Prostate gland (tissue), 2 donors: ENCODE measurements around the gene POFUT2. TPM values are rescaled to one million over a fixed set of nuclear protein-coding genes. Genes with fewer than 3 reads are reported as not detected.

Experiments
- DNase-seq: peaks from one replicate; pipeline ENCODE4 v3.0.0-alpha.2; 2019; ENCODE audit warnings: low spot score
- H3K27ac ChIP-seq, 2 donors: fragments of 200-600 bp; sonication (generic); 2 replicates each; pipeline ENCODE4 v1.5.1; 2017 to 2019
- H3K27me3 ChIP-seq: fragments of 200-600 bp; sonication (generic); replicated peaks from 2 replicates; pipeline ENCODE4 v1.5.1; 2019; ENCODE audit not compliant: insufficient read depth
- H3K36me3 ChIP-seq, 2 donors: fragments of 200-600 bp; sonication (generic); 1 replicate in 1 of 2; 2 replicates in 1 of 2; pipeline versions ENCODE4 v1.5.1 to v1.8.1; 2017 to 2019
- H3K4me1 ChIP-seq: fragments of 200-600 bp; sonication (generic); replicated peaks from 2 replicates; pipeline ENCODE4 v1.5.1; 2019
- H3K4me3 ChIP-seq, 2 donors: fragments of 200-600 bp; sonication (generic); 2 replicates each; pipeline ENCODE4 v1.5.1; 2017 to 2019
- H3K9me3 ChIP-seq: fragments of 200-600 bp; sonication (generic); 2 replicates; pipeline ENCODE4 v1.5.1; 2017
- POLR2A ChIP-seq: fragments of 450-650 bp; IDR thresholded peaks from one replicate; pipeline ENCODE4 v1.6.1; 2016; ENCODE audit warnings: antibody characterized with exemption, mild to moderate bottlenecking
- POLR2AphosphoS5 ChIP-seq: sonication (generic); formaldehyde crosslinking; IDR thresholded peaks from one replicate; pipeline ENCODE4 v1.6.1; 2017; ENCODE audit warnings: antibody characterized with exemption
- WGBS: methylation state at CpG from one replicate; pipeline ENCODE4 v1.1.5; 2018; 5-methylcytosine and 5-hydroxymethylcytosine counted together
- intact Hi-C: fragments of 100-400 bp; cut with DNase I; formaldehyde crosslinking; loops from one replicate; pipeline ENCODE4 v1.14.2; 2022
- total RNA-seq, 2 donors: library from RNA; depleted of rRNA; stranded (reverse); fragments of >200 nt; gene quantifications; one replicate each; pipeline ENCODE4 v1.1.0, GENCODE V29; 2016
- TF ChIP-seq, protein P1 (sequence below), 4 experiments: fragments of 200-600 bp in 2 of 4; fragments of 450-650 bp in 2 of 4; sonication (generic) in 2 of 4; IDR thresholded peaks; 1 replicate in 3 of 4; 2 replicates in 1 of 4; pipeline ENCODE4 v1.5.1; 2016 to 2019; ENCODE audit warnings: antibody characterized with exemption in 4 of 4, mild to moderate bottlenecking in 2 of 4, moderate library complexity in 2 of 4

Gene POFUT2
- total RNA-seq, 2 donors from 2014 or later: 20.2 to 52.4 TPM

DNA sequence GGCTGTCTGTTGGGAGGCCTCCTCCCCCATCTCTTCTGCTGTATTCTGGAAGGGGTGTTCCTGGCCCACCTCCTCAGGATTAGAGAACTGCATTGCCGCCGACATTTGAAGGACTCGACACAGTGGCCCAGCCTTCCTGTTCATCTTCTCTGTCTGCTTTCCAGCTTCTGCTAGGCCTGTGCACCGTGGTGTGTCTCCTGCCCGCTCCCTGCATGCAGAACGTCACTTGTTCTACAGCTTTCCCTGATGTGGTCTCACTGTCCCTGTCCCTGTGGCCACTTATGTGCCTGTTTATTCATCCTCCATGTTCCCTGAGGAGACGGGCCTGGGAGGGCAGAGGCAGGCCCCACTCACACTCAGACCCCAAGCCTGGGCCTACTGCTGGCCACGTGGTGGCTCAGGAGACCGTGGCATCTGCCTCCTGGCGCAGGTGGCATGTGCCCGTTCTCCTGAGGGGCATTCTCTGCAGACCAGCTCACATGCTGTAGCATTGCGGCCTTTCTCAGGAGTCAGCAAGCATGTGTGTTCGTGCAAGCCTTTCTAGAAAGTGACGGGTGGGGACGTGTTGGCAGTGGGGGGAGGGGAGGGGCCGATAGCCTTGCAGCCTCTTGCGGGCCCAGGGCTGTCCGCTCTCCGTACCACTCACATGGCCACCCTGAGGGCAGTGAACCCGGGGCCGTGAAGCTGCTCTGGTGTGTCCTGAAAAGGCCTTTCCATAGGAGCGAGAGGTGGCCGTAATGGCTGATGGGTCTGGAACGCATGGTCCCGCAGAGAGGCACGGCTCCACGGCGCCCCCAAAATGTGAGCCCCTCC, 35.9 kb downstream of the POFUT2 start:
- Histone ChIP-seq H3K4me3 (no peak overlapping the region), H3K36me3 (no peaks in the 10 kb centered on the region), H3K4me1 (no peaks in the 10 kb centered on the region), H3K27ac (no peak overlapping the region), H3K27me3 (no peaks in the 10 kb centered on the region), H3K9me3 (no peaks in the 10 kb centered on the region)
- TF ChIP-seq POLR2A: no peak
- TF ChIP-seq, protein P1, sequence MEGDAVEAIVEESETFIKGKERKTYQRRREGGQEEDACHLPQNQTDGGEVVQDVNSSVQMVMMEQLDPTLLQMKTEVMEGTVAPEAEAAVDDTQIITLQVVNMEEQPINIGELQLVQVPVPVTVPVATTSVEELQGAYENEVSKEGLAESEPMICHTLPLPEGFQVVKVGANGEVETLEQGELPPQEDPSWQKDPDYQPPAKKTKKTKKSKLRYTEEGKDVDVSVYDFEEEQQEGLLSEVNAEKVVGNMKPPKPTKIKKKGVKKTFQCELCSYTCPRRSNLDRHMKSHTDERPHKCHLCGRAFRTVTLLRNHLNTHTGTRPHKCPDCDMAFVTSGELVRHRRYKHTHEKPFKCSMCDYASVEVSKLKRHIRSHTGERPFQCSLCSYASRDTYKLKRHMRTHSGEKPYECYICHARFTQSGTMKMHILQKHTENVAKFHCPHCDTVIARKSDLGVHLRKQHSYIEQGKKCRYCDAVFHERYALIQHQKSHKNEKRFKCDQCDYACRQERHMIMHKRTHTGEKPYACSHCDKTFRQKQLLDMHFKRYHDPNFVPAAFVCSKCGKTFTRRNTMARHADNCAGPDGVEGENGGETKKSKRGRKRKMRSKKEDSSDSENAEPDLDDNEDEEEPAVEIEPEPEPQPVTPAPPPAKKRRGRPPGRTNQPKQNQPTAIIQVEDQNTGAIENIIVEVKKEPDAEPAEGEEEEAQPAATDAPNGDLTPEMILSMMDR (IDR thresholded peaks at IDR 0.05): no peak
- no peak for TF ChIP-seq POLR2AphosphoS5
- 93% methylated on average over 28 of the region's 28 CpGs for WGBS
- intact Hi-C loops: no loop called here
- no peak for DNase-seq

DNA sequence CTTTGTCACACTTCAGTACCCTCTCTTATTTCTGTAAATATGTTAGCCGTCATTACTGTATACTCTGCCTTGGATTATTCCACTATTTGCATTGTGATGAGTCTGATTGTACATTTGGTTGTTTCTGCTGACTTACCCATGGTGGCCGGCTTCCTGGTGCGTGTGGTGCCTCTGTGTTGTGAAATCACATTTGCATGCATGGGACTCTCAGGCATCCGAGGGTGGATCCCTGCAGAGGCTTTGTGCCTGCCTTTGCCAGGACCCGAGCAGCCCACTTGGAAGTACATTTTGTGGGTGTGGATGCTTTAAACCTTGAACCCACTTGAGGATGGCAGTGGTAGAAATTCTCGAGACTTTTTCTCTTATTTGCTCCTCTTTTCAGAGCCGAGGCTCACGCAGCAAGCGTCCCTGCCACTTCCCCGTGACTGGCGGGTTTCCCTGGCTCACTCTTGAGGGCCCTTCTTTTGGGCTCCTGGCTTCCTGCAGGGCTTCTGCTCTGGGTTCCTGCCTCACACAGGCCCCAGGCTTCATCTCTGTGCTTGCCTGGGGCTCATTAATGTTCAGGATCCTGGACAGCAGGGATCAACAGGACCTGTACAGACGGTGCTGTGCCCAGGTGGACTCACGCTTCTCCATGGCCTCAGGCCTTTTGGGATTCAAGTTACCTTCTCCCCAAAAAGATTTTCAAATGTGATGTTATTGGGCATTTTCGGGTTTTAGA, 36.6 kb downstream of the POFUT2 start:
- H3K4me1 ChIP-seq: no peaks in the 10 kb centered on the region
- H3K9me3 ChIP-seq: no peaks in the 10 kb centered on the region
- TF ChIP-seq POLR2A: no peak
- no peak for TF ChIP-seq POLR2AphosphoS5
- TF ChIP-seq, protein P1 (IDR thresholded peaks at IDR 0.05): no peak
- H3K4me3 ChIP-seq: no peak overlapping the region
- H3K27ac ChIP-seq: no peak overlapping the region
- DNase-seq: no peak
- no peaks in the 10 kb centered on the region for H3K36me3 ChIP-seq
- 95% methylated on average over 14 of the region's 14 CpGs for WGBS
- intact Hi-C loops: no loop called here
- no peaks in the 10 kb centered on the region for H3K27me3 ChIP-seq

GRCh38 chr21:45250272-45250671, 37.4 kb downstream of the POFUT2 start:
- Histone ChIP-seq H3K9me3 (no peaks in the 10 kb centered on the region), H3K27ac (no peak overlapping the region), H3K4me3 (no peak overlapping the region), H3K4me1 (no peaks in the 10 kb centered on the region), H3K36me3 (no peaks in the 10 kb centered on the region), H3K27me3 (peaks cover 3% of the 10 kb centered on the region)
- TF ChIP-seq POLR2A (no peak), POLR2AphosphoS5 (no peak)
- TF ChIP-seq, protein P1 (IDR thresholded peaks at IDR 0.05): no peak
- 87% methylated on average over 3 of the region's 3 CpGs for WGBS
- intact Hi-C loops: no loop called here
- DNase-seq: no peak

GRCh38 chr21:45249626-45250025, 38.1 kb downstream of the POFUT2 start:
- H3K36me3 ChIP-seq: no peaks in the 10 kb centered on the region
- no peaks in the 10 kb centered on the region for H3K9me3 ChIP-seq
- no peak for DNase-seq
- intact Hi-C loops: no loop called here
- peaks cover 3% of the 10 kb centered on the region for H3K27me3 ChIP-seq
- no peak overlapping the region for H3K27ac ChIP-seq
- 97% methylated on average over 6 of the region's 6 CpGs for WGBS
- TF ChIP-seq POLR2A (no peak), POLR2AphosphoS5 (no peak)
- TF ChIP-seq, protein P1 (IDR thresholded peaks at IDR 0.05): no peak
- no peaks in the 10 kb centered on the region for H3K4me1 ChIP-seq
- no peak overlapping the region for H3K4me3 ChIP-seq
